ENCODE data around the gene CLDN24. TPM values are rescaled to one million over a fixed set of nuclear protein-coding genes. Genes with fewer than 3 reads are reported as not detected.

CLDN24 gene
- not detected for total RNA-seq

GRCh38 chr4:183322326-183322725 is at the start of gene CLDN24:
Gene CLDN24, minus strand, starts transcription at chr4:183322426. Its CDS starts 0 bp downstream, at chr4:183322426.
- DNase-seq, result no peak

GRCh38 chr4:183370786-183371185 is 48.6 kb upstream of the CLDN24 start:
- DNase-seq, result no peak

GRCh38 chr4:183369073-183369472 is 46.8 kb upstream of the CLDN24 start:
- DNase-seq, result no peak

GRCh38 chr4:183366206-183366835 is 44.1 kb upstream of the CLDN24 start:
- DNase-seq, result no peak

GRCh38 chr4:183364025-183364424 is 41.8 kb upstream of the CLDN24 start:
- no peak for DNase-seq

GRCh38 chr4:183362916-183363542 is 40.8 kb upstream of the CLDN24 start:
- no peak for DNase-seq

GRCh38 chr4:183362036-183362435 is 39.8 kb upstream of the CLDN24 start:
- DNase-seq, result no peak

- DNase-seq, result no peak
Measured at GRCh38 chr4:183360161-183360919, 38.1 kb upstream of the CLDN24 start.

GRCh38 chr4:183358215-183358755 is 36.1 kb upstream of the CLDN24 start:
- DNase-seq, result no peak

- DNase-seq, result no peak
Measured at GRCh38 chr4:183356931-183357675, 34.9 kb upstream of the CLDN24 start.

GRCh38 chr4:183356173-183356830 is 34.1 kb upstream of the CLDN24 start:
- DNase-seq, result no peak

- no peak for DNase-seq
Measured at GRCh38 chr4:183355405-183355804, 33.2 kb upstream of the CLDN24 start.

GRCh38 chr4:183354219-183354618 is 32.0 kb upstream of the CLDN24 start:
- no peak for DNase-seq

GRCh38 chr4:183353557-183353956 is 31.3 kb upstream of the CLDN24 start:
- no peak for DNase-seq

- no peak for DNase-seq
Measured at GRCh38 chr4:183352546-183352945, 30.3 kb upstream of the CLDN24 start.

- DNase-seq, result no peak
Measured at GRCh38 chr4:183350317-183351071, 28.3 kb upstream of the CLDN24 start.

- no peak for DNase-seq
Measured at GRCh38 chr4:183349673-183350072, 27.4 kb upstream of the CLDN24 start.

- DNase-seq, result no peak
Measured at GRCh38 chr4:183348706-183349659, 26.8 kb upstream of the CLDN24 start.

- no peak for DNase-seq
Measured at GRCh38 chr4:183348136-183348535, 25.9 kb upstream of the CLDN24 start.

- DNase-seq, result no peak
Measured at GRCh38 chr4:183347566-183347965, 25.3 kb upstream of the CLDN24 start.

All from effector CD4-positive, alpha-beta T cell (primary cell).